ENCODE results near the gene KCNJ16.

Gene KCNJ16

DNA sequence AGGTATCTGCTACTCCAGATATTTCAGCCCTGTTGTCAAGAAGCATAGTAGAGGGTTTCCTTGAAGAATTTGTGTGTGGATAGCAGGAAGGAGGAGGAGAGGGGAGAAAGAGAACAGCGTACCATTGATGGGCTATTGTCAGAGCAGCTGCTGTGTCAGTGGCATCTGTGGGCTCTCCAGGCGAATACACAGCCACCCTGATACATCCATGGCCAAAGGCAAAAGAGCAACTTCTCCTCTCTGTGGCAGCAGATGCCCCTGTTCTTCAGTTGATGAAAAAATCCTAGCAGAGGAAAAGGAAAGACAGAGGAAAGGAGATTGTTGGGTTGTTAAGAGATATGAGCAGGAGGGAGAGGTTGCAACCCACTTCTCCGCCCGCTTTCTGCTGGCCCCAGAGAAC, 82.1 kb downstream of the KCNJ16 start:
- no peak for TF ChIP-seq CTCF (IDR thresholded peaks at IDR 0.05; ENCODE audit: low read depth, low read length, missing control alignments)
- no peak overlapping the region for H3K4me3 ChIP-seq (replicated peaks; ENCODE audit: low read depth, low read length)
- no peak for DNase-seq (ENCODE audit: extremely low read depth, low read depth)

DNA sequence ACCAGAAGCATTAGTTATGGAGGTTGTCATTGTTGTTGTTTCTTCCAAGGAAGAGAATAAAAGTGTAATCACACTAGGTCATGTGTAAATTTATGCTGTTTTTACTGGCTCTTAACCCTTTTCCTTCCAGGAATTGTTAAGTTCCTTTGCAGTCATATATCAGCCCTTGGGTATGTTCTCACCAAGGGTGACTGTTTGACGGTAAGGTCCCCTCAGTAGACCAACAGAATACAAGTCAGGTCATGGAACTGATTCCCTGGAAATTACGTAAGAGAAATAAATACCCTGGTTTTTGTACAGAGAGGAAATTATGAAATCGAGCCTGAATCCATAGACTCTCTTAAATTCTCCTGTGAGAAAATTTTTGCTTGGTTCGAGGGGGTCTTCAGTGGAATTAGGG, 83.2 kb downstream of the KCNJ16 start:
- DNase-seq (ENCODE audit: extremely low read depth, low read depth), result no peak
- H3K4me3 ChIP-seq (replicated peaks; ENCODE audit: low read depth, low read length), result no peak overlapping the region
- no peak for TF ChIP-seq CTCF (IDR thresholded peaks at IDR 0.05; ENCODE audit: low read depth, low read length, missing control alignments)

DNA sequence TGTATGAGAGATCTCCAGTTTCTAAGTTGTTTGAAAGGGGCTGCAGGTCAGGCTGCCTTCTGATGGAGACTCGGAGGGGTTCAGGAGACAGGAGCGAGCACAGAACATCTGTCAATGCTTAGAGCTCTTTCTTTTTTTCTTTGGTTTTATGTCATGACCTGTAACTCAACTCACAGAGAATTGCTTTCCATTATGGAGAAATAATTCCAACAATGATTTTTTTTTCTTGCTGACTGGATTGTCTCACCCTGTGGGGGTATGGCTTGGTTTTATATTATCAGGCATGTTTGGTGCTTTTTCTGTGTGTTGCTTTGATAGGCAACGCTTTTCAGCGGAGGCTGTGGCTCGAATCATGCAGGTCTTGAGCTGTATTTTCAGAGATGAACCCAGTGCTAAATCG, 83.6 kb downstream of the KCNJ16 start:
- no peak for TF ChIP-seq CTCF (IDR thresholded peaks at IDR 0.05; ENCODE audit: low read depth, low read length, missing control alignments)

DNA sequence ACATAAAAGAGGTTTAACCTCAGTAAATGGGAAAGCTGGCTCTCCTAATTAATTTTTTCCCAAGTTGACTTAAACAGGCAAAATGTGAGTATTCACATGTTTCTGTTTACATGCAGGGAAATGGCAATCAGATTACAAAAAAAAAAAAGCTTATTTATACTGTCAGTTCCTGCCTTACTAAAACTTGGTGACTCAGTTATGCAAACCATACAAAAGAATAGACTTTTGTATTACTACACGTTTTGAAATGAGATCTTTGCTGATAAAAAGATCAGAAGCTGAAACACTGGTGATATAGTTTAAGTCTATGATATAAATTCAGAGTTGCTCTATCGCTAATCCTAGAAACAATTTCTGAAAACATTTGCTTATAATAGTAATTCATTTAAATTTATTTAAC, 85.0 kb downstream of the KCNJ16 start:
- no peak for DNase-seq (ENCODE audit: extremely low read depth, low read depth)
- H3K4me3 ChIP-seq (replicated peaks; ENCODE audit: low read depth, low read length), result no peak overlapping the region
- no peak for TF ChIP-seq CTCF (IDR thresholded peaks at IDR 0.05; ENCODE audit: low read depth, low read length, missing control alignments)

More for the DNA sequence above, 83.6 kb downstream of the KCNJ16 start:
- no peak overlapping the region for H3K4me3 ChIP-seq (replicated peaks; ENCODE audit: low read depth, low read length)
- no peak for DNase-seq (ENCODE audit: extremely low read depth, low read depth)

GRCh38 chr17:70161519-70161918, 86.5 kb downstream of the KCNJ16 start:
- H3K4me3 ChIP-seq (replicated peaks; ENCODE audit: low read depth, low read length), result no peak overlapping the region
- DNase-seq (ENCODE audit: extremely low read depth, low read depth), result no peak
- TF ChIP-seq CTCF (IDR thresholded peaks at IDR 0.05; ENCODE audit: low read depth, low read length, missing control alignments), result no peak

GRCh38 chr17:70165383-70165782, 90.4 kb downstream of the KCNJ16 start:
- no peak for TF ChIP-seq CTCF (IDR thresholded peaks at IDR 0.05; ENCODE audit: low read depth, low read length, missing control alignments)

DNA sequence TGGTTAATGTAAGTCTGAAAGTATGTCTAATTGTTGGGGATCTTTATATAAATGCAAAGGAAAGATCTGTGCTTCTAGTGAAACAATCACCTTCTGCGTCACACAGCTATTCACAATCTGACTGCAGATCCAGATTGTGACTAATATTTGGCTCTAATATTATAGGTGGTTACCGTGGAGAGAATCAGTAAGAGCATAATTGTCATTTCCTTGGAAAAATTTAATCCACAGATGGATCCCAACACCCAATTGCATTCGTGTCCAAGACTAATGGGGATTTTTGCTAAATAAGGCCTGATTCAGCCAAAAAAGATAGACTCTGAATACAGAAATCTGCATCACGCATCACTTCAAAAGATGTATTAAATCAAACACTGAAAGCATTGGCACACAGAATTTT, 91.6 kb downstream of the KCNJ16 start:
- TF ChIP-seq CTCF (IDR thresholded peaks at IDR 0.05; ENCODE audit: low read depth, low read length, missing control alignments), result no peak
- no peak overlapping the region for H3K4me3 ChIP-seq (replicated peaks; ENCODE audit: low read depth, low read length)
- no peak for DNase-seq (ENCODE audit: extremely low read depth, low read depth)

More at GRCh38 chr17:70165383-70165782, 90.4 kb downstream of the KCNJ16 start:
- H3K4me3 ChIP-seq (replicated peaks; ENCODE audit: low read depth, low read length), result no peak overlapping the region
- no peak for DNase-seq (ENCODE audit: extremely low read depth, low read depth)

Measured in HFF-Myc (cell line).